AG04449 (cell line): ENCODE data around the gene MAPT.
A peak's percentile ranks its signal among the peaks of the same experiment; 100 is the strongest.
"Not testable (repeated sequence)": the region's sequence is repeated elsewhere in the genome, so short reads cannot be mapped to it uniquely, and the experiment has no call there.

ENCODE experiments used
- CTCF ChIA-PET: fragments of 350-600 bp; formaldehyde crosslinking; extraction: SDS; loops from one replicate; lab custom pipeline; 2021; ENCODE audit warnings: antibody characterized with exemption; lab: Yijun Ruan, JAX
- POLR2A ChIA-PET: fragments of 400-600, 350-600 bp; formaldehyde crosslinking; extraction: SDS; loops from one replicate; lab custom pipeline; 2020; ENCODE audit warnings: antibody characterized with exemption, inconsistent platforms; lab: Yijun Ruan, JAX
- DNase-seq: peaks from one replicate; pipeline ENCODE4 v3.0.0-alpha.2; 2010; ENCODE audit warnings: low read depth, low spot score
- H3K4me3 ChIP-seq: 2 replicates; pipeline ENCODE4 v1.5.1; 2011; ENCODE audit warnings: low read depth, mild to moderate bottlenecking, control low read depth, low read length
- TF ChIP-seq, protein P1 (sequence below): IDR thresholded peaks from one replicate; pipeline ENCODE4 v1.5.1; 2011; ENCODE audit warnings: mild to moderate bottlenecking, moderate library complexity, low read length, control low read depth, inconsistent platforms; ENCODE audit not compliant: insufficient read depth; ENCODE audit errors: missing control alignments

Gene MAPT

DNA sequence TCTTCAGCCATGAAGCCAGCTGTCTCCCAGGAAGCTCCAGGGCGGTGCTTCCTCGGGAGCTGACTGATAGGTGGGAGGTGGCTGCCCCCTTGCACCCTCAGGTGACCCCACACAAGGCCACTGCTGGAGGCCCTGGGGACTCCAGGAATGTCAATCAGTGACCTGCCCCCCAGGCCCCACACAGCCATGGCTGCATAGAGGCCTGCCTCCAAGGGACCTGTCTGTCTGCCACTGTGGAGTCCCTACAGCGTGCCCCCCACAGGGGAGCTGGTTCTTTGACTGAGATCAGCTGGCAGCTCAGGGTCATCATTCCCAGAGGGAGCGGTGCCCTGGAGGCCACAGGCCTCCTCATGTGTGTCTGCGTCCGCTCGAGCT, 118.8 kb downstream of the MAPT start:
- CTCF ChIA-PET = interaction anchor here (0.9 to 4.4 kb wide), 7 partner anchors 8 to 202 kb away, joined by 3 to 29 read pairs (median 4); partner anchors contain the start of gene KANSL1

DNA sequence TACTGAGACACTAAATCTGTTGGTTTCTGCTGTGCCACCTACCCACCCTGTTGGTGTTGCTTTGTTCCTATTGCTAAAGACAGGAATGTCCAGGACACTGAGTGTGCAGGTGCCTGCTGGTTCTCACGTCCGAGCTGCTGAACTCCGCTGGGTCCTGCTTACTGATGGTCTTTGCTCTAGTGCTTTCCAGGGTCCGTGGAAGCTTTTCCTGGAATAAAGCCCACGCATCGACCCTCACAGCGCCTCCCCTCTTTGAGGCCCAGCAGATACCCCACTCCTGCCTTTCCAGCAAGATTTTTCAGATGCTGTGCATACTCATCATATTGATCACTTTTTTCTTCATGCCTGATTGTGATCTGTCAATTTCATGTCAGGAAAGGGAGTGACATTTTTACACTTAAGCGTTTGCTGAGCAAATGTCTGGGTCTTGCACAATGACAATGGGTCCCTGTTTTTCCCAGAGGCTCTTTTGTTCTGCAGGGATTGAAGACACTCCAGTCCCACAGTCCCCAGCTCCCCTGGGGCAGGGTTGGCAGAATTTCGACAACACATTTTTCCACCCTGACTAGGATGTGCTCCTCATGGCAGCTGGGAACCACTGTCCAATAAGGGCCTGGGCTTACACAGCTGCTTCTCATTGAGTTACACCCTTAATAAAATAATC, 119.3 kb downstream of the MAPT start:
- CTCF ChIA-PET = interaction anchor here (0.9 to 4.4 kb wide), 7 partner anchors 8 to 202 kb away, joined by 3 to 29 read pairs (median 4); partner anchors contain the start of gene KANSL1
- DNase-seq = peak; percentile 10
- POLR2A ChIA-PET = no interaction called here
- H3K4me3 ChIP-seq = no peak overlapping the region
- TF ChIP-seq, protein P1, sequence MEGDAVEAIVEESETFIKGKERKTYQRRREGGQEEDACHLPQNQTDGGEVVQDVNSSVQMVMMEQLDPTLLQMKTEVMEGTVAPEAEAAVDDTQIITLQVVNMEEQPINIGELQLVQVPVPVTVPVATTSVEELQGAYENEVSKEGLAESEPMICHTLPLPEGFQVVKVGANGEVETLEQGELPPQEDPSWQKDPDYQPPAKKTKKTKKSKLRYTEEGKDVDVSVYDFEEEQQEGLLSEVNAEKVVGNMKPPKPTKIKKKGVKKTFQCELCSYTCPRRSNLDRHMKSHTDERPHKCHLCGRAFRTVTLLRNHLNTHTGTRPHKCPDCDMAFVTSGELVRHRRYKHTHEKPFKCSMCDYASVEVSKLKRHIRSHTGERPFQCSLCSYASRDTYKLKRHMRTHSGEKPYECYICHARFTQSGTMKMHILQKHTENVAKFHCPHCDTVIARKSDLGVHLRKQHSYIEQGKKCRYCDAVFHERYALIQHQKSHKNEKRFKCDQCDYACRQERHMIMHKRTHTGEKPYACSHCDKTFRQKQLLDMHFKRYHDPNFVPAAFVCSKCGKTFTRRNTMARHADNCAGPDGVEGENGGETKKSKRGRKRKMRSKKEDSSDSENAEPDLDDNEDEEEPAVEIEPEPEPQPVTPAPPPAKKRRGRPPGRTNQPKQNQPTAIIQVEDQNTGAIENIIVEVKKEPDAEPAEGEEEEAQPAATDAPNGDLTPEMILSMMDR = no peak

More for the DNA sequence above, 118.8 kb downstream of the MAPT start:
- DNase-seq = no peak
- TF ChIP-seq, protein P1 = no peak
- POLR2A ChIA-PET = no interaction called here
- no peak overlapping the region for H3K4me3 ChIP-seq

DNA sequence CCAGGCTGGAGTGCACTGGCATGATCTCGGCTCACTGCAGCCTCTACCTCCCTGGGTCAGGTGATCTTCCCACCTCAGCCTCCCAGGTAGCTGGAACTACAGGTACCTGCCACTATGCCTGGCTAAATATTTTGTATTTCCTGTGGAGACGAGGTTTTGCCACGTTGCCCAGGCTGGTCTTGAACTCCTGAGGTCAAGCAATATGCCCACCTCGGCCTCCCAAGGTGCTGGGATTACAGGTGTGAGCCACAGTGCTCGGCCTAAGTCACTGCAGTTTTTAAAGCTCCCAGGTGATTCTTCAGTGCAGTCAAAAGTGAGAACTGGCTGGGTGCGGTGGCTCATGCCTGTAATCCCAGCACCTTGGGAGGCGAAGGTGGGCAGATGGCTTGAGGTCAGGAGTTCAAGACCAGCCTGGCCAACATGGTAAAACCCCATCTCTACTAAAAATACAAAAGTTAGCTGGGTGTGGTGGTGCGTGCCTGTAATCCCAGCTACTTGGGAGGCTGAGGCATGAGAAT, 125.1 kb downstream of the MAPT start:
- POLR2A ChIA-PET, DNase-seq, H3K4me3 ChIP-seq: not testable (repeated sequence)
- CTCF ChIA-PET = interaction anchor here (0.7 to 1.9 kb wide), 3 partner anchors 12 to 193 kb away, joined by 3 to 5 read pairs (median 4); no protein-coding TSS in a partner anchor

DNA sequence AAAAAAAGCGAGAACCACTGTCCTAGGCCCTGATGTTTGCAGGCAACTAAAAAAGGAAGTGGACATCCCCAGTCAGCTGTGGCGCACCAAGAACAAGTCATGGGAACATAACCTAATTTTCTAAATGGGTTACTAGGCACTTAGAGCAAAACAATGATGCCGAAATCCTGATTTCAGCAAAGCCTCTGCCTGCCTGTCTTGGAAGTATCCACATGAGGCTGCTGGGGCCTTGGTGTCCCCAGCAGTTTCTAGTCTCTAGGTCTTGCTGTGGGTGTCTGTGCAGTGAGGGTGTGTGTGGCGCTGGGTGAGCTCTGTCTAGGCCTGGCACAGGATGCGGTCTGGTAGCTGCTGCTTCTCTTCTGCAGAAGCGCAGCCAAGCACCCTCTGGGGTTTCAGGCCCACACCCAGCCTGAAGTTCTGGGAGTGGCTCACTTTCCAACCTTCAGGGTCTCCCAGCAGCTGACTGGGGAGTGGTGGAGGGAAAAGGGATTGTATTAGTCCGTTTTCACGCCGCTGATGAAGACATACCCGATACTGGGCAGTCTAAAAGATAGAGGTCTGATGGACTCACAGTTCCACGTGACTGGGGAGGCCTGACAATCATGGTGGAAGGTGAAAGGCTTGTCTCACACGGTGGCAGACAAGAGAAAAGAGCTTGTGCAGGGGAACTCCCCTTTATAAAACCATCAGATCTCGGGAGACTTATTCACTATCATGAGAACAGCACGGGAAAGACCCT, 125.8 kb downstream of the MAPT start:
- no peak for DNase-seq
- TF ChIP-seq, protein P1 = no peak
- ChIA-PET CTCF (interaction anchor here (1.5 to 1.9 kb wide), 3 partner anchors 12 to 193 kb away, joined by 4 to 6 read pairs (median 5); no protein-coding TSS in a partner anchor), POLR2A (no interaction called here)
- H3K4me3 ChIP-seq = no peak overlapping the region

DNA sequence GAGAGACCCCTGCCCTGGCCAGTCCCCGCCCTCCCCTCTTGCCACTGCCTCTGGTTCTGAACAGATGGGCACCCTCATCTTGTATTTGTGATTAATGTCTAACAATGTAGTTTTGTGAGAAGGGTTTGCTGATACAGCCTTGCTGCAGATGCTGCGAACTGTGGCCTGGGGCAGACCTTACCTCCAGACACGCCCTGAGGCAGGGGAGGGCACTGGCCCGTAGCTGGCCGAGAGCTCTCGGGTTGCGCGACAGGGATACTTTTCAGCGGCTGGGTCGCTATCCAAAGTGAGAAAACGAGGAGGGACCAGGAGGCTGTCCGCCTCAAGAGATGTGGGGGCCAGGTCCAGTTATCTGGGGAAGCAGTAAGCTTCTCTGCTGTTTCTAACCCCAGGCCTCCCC, 126.6 kb downstream of the MAPT start:
- ChIA-PET POLR2A (no interaction called here), CTCF (interaction anchor here (0.6 to 1.9 kb wide), 5 partner anchors 8 to 172 kb away, joined by 3 to 6 read pairs (median 5); partner anchors contain the start of gene KANSL1)

DNA sequence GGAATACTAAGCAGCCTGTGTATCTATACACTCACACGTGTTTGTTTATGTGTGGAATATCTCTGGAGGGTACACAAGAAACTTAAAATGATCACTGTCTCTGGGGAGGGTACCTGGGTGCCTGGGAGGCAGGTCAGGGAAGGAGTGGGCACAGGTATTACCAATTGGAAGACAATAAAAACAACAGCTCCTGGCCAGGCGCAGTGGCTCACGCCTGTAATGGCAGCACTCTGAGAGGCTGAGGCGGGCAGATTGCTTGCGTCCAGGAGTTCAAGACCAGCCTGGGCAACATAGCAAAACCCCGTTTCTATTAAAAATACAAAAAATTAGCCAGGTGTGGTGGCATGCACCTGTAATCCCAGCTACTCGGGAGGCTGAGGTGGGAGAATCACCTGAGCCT, 129.0 kb downstream of the MAPT start:
- DNase-seq, H3K4me3 ChIP-seq, POLR2A ChIA-PET: not testable (repeated sequence)
- CTCF ChIA-PET = interaction anchor here (0.8 to 1.5 kb wide), 2 partner anchors 21 to 170 kb away, joined by 3 to 4 read pairs; partner anchors contain the start of gene KANSL1

More for the DNA sequence above, 126.6 kb downstream of the MAPT start:
- DNase-seq = no peak
- TF ChIP-seq, protein P1 = no peak
- H3K4me3 ChIP-seq = no peak overlapping the region

DNA sequence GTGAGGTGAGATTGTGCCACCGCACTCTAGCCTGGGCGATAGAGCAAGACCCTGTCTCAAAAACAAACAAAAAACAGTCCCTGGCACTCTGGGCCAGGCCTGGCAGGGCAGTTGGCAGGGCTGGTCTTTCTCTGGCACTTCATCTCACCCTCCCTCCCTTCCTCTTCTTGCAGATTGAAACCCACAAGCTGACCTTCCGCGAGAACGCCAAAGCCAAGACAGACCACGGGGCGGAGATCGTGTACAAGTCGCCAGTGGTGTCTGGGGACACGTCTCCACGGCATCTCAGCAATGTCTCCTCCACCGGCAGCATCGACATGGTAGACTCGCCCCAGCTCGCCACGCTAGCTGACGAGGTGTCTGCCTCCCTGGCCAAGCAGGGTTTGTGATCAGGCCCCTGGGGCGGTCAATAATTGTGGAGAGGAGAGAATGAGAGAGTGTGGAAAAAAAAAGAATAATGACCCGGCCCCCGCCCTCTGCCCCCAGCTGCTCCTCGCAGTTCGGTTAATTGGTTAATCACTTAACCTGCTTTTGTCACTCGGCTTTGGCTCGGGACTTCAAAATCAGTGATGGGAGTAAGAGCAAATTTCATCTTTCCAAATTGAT, 129.5 kb downstream of the MAPT start:
- POLR2A ChIA-PET = no interaction called here
- H3K4me3 ChIP-seq = no peak overlapping the region
- TF ChIP-seq, protein P1 = no peak
- CTCF ChIA-PET = interaction anchor here (0.8 to 1.5 kb wide), 2 partner anchors 20 to 169 kb away, joined by 3 to 4 read pairs; partner anchors contain the start of gene KANSL1
- DNase-seq = no peak
